Parathyroid adenoma (tissue), 2 donors: ENCODE results near the gene PTEN.

ENCODE experiments used
- H2AFZ ChIP-seq: fragments of 300-600 bp; sonication (generic); one replicate; pipeline ENCODE4 v1.7.0; 2017; ENCODE audit warnings: antibody characterized with exemption, mild to moderate bottlenecking
- H3K27ac ChIP-seq: fragments of 300-600 bp; sonication (generic); one replicate; pipeline ENCODE4 v1.7.0; 2017
- H3K27me3 ChIP-seq: fragments of 300-600 bp; sonication (generic); one replicate; pipeline ENCODE4 v1.7.0; 2017; ENCODE audit warnings: low read length; ENCODE audit not compliant: control insufficient read depth, insufficient read depth
- H3K36me3 ChIP-seq: fragments of 300-600 bp; sonication (generic); one replicate; pipeline ENCODE4 v1.7.0; 2017; ENCODE audit warnings: low read length; ENCODE audit not compliant: control insufficient read depth, insufficient read depth
- H3K4me1 ChIP-seq: fragments of 300-600 bp; sonication (generic); one replicate; pipeline ENCODE4 v1.7.0; 2017; ENCODE audit warnings: control low read depth
- H3K4me2 ChIP-seq: fragments of 300-600 bp; sonication (generic); one replicate; pipeline ENCODE4 v1.7.0; 2017; ENCODE audit warnings: low read length
- H3K4me3 ChIP-seq: fragments of 300-600 bp; sonication (generic); one replicate; pipeline ENCODE4 v1.7.0; 2017; ENCODE audit warnings: low read depth, low read length
- H3K79me2 ChIP-seq: fragments of 300-600 bp; sonication (generic); one replicate; pipeline ENCODE4 v1.7.0; 2017; ENCODE audit warnings: control low read depth
- H3K9ac ChIP-seq: fragments of 300-600 bp; sonication (generic); one replicate; pipeline ENCODE4 v1.7.0; 2017; ENCODE audit warnings: mild to moderate bottlenecking
- H3K9me3 ChIP-seq: fragments of 300-600 bp; sonication (generic); one replicate; pipeline ENCODE4 v1.7.0; 2017; ENCODE audit warnings: low read length; ENCODE audit not compliant: control insufficient read depth
- TF ChIP-seq, protein P1 (sequence below): fragments of 300-600 bp; sonication (generic); IDR thresholded peaks from one replicate; pipeline ENCODE4 v1.7.0; 2017; ENCODE audit warnings: antibody characterized with exemption, mild to moderate bottlenecking
- donor health status: primary hyperparathyroidism.

The PTEN gene

DNA sequence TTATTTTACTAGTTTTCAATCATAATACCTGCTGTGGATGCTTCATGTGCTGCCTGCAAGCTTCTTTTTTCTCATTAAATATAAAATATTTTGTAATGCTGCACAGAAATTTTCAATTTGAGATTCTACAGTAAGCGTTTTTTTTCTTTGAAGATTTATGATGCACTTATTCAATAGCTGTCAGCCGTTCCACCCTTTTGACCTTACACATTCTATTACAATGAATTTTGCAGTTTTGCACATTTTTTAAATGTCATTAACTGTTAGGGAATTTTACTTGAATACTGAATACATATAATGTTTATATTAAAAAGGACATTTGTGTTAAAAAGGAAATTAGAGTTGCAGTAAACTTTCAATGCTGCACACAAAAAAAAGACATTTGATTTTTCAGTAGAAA lies 103.0 kb downstream of the PTEN start:
- H2AFZ ChIP-seq: no peak overlapping the region
- H3K4me1 ChIP-seq: no peaks in the 10 kb centered on the region
- H3K36me3 ChIP-seq: no peaks in the 10 kb centered on the region
- no peaks in the 10 kb centered on the region for H3K79me2 ChIP-seq
- TF ChIP-seq, protein P1, sequence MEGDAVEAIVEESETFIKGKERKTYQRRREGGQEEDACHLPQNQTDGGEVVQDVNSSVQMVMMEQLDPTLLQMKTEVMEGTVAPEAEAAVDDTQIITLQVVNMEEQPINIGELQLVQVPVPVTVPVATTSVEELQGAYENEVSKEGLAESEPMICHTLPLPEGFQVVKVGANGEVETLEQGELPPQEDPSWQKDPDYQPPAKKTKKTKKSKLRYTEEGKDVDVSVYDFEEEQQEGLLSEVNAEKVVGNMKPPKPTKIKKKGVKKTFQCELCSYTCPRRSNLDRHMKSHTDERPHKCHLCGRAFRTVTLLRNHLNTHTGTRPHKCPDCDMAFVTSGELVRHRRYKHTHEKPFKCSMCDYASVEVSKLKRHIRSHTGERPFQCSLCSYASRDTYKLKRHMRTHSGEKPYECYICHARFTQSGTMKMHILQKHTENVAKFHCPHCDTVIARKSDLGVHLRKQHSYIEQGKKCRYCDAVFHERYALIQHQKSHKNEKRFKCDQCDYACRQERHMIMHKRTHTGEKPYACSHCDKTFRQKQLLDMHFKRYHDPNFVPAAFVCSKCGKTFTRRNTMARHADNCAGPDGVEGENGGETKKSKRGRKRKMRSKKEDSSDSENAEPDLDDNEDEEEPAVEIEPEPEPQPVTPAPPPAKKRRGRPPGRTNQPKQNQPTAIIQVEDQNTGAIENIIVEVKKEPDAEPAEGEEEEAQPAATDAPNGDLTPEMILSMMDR: no peak
- no peak overlapping the region for H3K4me2 ChIP-seq
- no peaks in the 10 kb centered on the region for H3K9me3 ChIP-seq
- no peak overlapping the region for H3K27ac ChIP-seq
- H3K27me3 ChIP-seq: no peaks in the 10 kb centered on the region
- H3K9ac ChIP-seq: no peak overlapping the region
- no peak overlapping the region for H3K4me3 ChIP-seq

DNA sequence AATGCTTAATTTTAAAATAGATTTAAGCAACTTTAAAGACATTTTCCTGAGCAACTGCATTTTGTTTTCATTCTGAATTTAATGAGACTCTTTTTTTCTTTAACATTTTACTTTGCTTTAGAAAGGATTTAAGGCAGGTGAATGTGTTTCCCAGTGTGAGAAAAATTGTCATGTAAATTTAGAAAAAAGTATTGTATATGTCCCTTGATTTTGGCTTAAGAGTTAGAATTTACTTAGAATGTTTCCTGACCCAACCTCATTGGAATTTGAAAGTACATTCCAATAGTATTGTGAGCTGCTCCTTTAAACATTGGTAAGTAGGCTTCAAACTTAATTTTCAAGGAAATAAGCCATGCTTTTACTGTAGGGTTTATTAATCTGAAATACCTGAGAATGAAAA lies 110.2 kb downstream of the PTEN start:
- TF ChIP-seq, protein P1: no peak
- H3K4me3 ChIP-seq: no peak overlapping the region
- H3K4me2 ChIP-seq: no peak overlapping the region
- H3K9ac ChIP-seq: no peak overlapping the region
- no peaks in the 10 kb centered on the region for H3K79me2 ChIP-seq
- H2AFZ ChIP-seq: no peak overlapping the region
- no peak overlapping the region for H3K27ac ChIP-seq
- no peaks in the 10 kb centered on the region for H3K36me3 ChIP-seq
- no peaks in the 10 kb centered on the region for H3K4me1 ChIP-seq
- H3K27me3 ChIP-seq: no peaks in the 10 kb centered on the region
- H3K9me3 ChIP-seq: no peaks in the 10 kb centered on the region

DNA sequence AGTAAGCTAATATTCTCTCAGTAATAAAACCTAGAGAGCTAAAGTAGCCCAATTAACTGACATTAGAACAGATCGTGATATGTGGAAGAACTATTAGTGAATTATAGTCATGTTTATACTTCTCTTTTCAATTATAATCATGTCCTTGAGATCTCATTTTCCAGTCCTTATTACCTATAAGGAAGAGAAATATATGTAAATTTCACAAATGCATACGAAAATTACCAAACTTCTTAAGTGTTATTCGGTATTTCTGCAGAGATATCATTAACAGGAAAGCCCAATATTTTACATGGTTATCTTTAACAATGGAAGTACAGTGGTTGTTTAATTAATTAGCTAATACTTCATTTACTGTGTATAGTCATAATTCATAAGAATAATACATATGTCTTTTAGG lies 110.7 kb downstream of the PTEN start:
- Histone ChIP-seq H3K4me1 (no peaks in the 10 kb centered on the region), H3K9me3 (no peaks in the 10 kb centered on the region), H3K79me2 (no peaks in the 10 kb centered on the region), H3K27me3 (no peaks in the 10 kb centered on the region), H3K9ac (no peak overlapping the region), H3K36me3 (no peaks in the 10 kb centered on the region), H2AFZ (no peak overlapping the region), H3K4me3 (no peak overlapping the region), H3K27ac (no peak overlapping the region), H3K4me2 (no peak overlapping the region)
- TF ChIP-seq, protein P1: no peak

DNA sequence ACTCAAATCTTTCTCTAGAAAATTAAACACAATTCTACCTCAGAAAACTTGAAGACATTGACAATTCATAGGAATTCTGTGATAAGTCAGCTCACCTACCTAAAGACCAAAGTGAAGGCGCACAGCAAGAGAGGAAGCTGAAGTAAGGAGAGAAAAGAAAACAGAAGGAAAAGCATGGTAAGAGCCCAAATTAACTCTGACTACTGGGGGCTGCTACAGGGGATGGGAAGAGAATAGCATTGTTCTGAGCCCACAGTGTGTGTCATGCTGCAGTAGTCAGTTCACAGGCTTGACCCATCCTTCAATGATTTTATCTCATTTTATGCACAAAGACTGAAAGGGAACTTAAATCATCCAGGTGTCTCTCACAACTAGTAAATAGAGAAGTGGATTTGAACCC lies 111.3 kb downstream of the PTEN start:
- no peaks in the 10 kb centered on the region for H3K79me2 ChIP-seq
- no peak overlapping the region for H3K4me3 ChIP-seq
- H2AFZ ChIP-seq: no peak overlapping the region
- no peaks in the 10 kb centered on the region for H3K36me3 ChIP-seq
- no peaks in the 10 kb centered on the region for H3K27me3 ChIP-seq
- no peaks in the 10 kb centered on the region for H3K4me1 ChIP-seq
- no peak overlapping the region for H3K9ac ChIP-seq
- TF ChIP-seq, protein P1: no peak
- no peak overlapping the region for H3K4me2 ChIP-seq
- H3K27ac ChIP-seq: no peak overlapping the region
- no peaks in the 10 kb centered on the region for H3K9me3 ChIP-seq

DNA sequence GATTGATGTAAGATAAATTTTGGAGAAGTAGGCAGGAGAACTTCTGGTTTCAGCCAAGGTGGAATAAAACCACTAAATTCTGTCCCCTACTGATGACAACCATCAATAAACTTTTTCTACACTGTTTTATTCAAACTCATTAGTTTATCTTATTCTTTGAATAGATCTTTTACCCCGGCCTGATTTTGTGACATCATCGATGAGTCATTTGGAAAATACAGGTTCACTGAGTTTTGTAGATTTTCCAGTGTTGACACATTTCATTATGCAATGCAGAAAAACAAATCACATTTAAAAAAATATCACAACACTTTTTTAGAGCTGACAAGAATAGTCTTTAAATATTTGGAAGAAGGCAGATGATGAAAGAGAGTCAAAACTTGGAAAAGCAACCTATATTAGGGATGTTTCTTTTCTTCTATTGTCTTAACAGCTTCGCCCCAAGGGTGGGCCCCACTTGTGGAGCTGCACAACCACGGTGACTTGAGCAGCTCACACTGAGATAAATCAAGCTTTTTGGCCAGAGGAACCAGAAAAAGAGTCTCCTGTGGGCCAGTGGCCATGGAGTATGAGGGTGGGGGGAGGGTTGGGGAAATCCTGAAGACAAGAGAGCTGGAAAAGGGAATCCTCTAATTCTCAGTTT lies 112.8 kb downstream of the PTEN start:
- no peaks in the 10 kb centered on the region for H3K4me1 ChIP-seq
- no peak overlapping the region for H3K27ac ChIP-seq
- H3K4me3 ChIP-seq: no peak overlapping the region
- no peak overlapping the region for H3K9ac ChIP-seq
- no peak overlapping the region for H3K4me2 ChIP-seq
- H3K79me2 ChIP-seq: no peaks in the 10 kb centered on the region
- H3K9me3 ChIP-seq: no peaks in the 10 kb centered on the region
- no peaks in the 10 kb centered on the region for H3K36me3 ChIP-seq
- TF ChIP-seq, protein P1: no peak
- H2AFZ ChIP-seq: no peak overlapping the region
- no peaks in the 10 kb centered on the region for H3K27me3 ChIP-seq
